ENCODE data around the gene TSHZ1.

TSHZ1 gene

DNA sequence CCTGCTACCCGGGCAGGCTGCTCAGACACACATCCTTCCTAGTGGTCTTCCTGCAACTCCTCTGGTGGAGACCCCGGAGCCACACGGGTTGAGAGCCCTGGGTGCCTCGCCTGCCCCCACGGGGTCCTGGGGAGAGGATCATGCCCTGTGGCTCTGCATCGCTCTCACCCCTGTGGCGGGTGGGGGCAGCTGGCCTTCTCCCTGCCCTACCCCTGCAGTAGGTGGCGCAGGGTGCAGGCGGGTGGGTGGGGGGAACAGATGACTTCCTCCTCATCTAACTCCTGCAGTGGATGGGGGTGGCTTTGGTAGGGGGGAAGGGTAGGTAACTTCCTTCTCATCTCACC, 38.5 kb downstream of the TSHZ1 start:
- no peak for DNase-seq

DNA sequence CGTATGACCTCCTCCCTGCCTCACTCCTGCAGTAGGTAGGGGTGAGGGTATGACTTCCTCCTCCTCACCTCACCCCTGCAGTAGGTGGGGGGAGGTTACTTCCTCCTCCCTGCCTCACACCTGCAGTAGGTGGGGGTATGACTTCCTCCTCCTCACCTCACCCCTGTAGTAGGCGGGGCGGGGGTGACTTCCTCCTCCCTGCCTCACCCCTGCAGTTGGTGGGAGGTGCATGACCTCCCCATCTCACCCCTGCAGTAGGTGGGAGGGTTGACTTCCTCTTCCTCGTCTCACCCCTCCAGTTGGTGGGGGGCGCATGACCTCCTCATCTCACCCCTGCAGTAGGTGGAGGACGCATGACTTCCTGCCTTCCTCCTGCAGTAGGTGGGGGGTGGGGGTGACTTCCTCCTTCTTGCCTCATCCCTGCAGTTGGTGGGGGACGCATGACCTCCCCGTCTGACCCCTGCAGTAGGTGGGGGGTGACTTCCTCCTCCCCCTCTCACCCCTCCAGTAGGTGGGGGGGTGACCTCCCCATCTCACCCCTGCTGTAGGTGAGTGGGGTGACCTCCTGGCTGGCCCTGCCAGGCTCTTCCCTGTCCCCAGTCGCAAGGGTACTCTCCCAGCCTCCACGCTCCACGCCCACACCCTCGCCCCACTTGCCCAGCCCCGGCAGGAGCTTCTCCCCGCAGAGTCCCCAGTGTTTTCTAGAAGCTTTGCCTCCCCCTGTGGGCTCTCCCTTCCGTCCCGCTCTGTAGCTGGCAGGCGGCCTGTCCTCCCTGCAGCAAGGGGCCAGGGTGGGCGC, 39.3 kb downstream of the TSHZ1 start:
- no peak for DNase-seq

DNA sequence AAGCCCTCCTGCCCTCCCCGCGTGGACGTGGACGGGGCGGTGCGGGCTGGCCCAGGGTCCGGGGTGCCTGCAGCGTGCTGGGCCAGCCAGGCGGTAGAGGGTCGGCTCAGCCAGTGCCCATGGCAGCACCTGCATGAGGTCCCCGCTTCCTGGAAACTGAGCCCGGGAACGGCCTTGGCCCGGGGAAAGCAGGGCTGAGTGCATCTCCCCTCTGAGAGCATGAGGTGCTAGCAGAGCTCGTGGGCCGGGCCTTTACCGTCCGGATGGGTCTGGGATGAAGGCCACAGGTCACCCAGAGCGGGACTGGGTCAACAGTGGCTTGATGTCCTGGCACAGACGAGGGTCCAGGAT, 39.8 kb downstream of the TSHZ1 start:
- no peak for DNase-seq

DNA sequence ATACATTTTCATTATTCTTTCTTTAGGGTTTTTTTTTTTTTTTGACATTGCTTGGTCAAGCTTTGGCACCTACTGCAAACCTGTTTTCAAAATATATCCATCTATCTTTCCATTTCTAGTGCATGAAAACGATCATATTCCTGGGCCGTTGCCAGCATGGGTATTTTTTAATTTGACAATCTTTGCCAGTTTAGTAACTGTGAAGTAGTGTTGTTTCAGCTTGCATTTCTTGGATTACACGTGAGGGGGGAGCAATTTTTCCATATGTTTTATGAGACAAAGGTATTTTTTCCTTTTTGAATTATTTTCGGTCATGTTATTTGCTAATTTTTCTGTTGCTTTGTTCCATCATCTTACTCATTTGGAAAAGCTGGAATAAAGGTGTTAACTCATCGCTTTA, 40.9 kb downstream of the TSHZ1 start:
- no peak for DNase-seq

DNA sequence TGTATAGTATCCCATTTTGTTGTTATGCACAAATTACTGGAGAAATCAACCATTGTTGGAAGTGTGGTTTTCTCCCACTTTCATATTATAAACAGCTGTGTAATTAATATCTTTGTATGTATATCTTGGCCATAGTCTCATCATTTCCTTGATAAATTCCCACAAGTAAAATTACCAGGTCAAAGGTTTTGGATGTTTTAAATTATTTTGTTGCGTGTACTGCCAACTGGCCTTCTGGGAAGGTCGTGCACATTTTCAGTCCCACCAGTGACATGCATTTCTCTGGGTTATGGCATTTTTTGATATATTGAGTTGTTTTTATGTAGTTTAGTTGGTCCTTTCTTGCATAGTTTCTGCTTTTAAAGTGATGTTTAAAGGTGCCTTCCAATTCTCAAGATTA, 41.5 kb downstream of the TSHZ1 start:
- no peak for DNase-seq

DNA sequence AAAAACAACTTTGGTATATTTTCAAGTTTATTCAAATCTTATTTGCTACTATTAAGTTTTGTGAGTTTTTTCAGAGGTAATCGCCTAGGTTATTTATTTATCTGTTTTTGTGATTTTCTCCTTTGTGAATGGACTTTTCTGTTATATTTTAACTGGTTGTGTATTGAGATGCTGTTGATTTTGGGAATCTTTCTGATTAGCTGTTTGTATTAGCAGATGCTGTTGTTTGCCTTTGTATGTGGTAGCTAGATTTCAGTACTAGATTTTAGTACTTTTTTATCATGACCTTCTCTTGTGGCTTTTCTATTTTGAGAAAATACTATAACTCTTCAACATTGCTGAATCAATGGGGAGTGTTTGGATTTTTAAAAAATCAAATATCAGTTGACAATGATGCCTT, 42.4 kb downstream of the TSHZ1 start:
- DNase-seq, result no peak

DNA sequence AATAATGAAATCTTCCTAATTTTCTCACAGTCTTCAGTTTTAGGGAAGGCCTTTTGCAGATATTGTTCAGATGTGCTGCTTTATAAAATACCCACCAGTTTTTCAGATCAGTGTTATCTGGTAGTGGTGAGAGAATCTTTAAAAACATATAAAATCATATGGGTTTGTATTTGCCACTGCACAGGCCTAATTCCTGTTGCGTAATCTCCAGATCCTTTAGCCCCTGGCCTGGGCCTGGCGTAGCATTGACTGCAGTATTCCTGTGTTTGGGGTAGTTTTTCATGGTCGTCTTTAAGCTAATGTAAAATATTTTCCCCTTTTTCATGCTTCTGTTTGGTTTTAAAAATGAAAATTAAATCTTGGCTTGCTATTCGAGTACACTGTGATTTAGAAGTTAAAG, 43.2 kb downstream of the TSHZ1 start:
- no peak for DNase-seq

DNA sequence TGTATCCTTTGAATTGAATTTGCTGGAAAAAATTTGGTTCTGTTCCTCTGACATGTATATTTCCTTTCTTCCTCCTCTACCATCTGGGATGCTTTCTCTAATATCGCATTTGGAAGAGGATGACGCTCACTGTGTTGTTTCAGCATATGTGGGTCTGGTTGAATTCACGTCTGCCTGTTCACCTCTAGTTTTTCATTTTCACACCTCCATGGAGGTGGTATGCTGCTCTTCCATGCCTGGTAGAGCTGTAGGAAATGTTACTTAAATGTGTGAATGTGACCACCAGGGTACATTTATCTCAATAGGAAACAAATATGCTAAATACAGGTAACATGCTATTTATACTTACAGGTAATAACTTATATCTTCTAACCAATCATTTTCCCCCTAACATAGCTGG, 44.5 kb downstream of the TSHZ1 start:
- DNase-seq, result no peak

DNA sequence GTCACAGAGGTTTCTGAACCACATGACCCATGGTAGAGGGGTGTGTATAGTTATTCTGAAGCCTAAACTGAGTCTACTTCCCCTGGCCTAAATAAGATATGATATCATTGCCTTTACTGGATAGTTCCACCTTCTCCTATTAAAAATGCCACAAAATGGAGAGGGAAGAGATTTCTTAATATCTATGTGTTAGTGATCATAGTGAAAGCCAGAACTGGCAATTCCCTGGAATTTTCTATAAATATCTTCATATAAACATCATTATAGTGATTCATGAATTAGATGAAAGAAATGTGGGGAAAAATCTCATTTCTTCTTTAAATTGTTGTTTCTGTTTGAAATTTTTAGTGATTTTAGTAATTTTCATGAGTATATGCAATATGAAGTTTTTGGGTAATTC, 45.8 kb downstream of the TSHZ1 start:
- DNase-seq, result no peak

DNA sequence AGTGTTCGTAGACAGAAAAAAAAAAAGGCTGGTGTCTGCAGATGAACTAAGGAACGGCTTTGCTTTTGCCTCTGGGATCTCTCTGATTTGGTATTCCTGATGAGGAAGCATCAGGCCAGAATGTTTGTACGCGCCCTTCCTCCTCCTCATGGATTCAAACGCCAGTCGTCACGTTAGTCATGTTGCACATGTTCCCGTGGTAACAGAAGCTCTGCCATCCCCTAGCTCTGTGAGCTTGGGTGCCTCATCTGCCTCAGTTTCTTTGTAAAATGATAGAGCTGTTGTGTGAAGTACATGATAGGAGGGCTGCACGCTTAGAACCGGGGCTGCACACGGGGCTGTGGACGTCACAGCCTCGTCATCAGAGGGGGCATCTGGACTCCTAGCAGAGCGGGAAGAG, 47.0 kb downstream of the TSHZ1 start:
- DNase-seq, result no peak

DNA sequence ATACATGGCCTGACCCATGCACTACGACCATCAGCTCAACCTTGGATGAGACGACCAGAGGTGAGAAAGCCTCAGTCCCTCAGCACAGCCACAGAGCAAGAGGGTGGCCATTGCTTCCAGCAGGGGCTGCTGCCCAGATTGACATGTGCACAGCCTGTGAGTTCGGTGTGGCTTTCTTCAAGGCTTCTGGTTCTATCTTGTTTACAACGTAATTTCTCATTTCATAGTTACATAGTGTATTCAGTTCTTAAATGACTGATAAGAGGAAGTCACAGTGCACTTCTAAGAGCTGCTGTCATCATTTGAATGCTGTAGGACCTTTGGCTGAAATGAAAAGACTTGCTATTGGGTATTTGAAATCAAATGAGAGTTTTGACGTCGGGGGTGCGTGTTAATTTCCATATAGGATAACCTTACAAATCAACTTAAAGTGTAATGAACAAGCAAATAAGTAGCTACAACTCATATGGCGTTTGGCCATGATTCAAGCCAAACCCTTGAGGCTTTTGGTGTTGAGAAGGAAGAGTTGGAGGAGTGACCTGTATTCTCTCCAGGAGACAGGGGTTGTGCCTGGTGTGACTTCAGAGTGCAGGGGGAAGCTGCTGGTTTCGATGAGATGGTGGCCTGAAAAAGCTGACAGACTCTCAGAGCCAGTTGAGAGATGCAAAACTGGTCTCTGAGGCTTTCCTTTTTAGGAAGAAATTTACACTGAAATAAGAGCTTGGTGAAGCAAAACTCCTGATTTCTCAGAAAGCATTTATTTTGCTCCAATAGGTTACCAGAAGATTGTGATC, 51.0 kb downstream of the TSHZ1 start:
- DNase-seq, result no peak

DNA sequence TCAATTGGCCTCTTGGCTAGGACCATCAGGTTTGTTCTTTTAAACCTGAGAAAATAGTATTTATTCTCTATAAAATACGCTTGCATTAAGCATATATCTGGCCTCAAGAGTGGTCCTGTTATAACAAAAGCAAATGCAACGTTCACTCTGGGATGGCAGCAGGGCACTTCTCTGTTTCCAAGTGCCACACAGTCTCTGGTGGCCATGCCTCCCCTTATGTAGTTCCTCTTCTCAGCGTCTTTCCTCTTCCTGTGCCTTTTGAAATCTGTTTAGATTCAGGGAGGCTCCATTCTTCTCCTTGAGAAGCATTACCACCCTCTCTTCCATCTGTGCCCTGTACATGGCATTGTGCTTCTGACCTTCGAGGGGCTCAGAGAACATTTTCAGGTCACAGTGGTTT, 51.9 kb downstream of the TSHZ1 start:
- DNase-seq, result no peak

DNA sequence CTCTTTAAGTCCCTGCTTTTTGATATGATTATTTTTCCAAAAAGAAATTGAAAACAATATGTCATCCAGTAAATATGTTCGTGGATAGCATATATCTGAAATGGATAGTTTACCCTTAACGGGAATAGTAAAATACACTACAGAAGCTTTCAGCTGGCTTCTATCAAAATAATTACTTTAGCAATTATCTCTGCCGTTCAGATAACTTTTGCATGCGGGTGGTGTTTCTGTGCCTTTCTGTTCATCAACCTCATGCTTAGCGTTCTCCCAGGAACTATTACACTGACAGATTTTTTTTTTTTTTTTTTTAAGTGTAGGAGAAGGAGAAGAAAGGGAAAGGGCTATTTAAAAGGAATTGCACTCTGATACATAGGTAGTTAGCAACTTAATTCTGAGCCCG, 53.6 kb downstream of the TSHZ1 start:
- DNase-seq, result no peak

DNA sequence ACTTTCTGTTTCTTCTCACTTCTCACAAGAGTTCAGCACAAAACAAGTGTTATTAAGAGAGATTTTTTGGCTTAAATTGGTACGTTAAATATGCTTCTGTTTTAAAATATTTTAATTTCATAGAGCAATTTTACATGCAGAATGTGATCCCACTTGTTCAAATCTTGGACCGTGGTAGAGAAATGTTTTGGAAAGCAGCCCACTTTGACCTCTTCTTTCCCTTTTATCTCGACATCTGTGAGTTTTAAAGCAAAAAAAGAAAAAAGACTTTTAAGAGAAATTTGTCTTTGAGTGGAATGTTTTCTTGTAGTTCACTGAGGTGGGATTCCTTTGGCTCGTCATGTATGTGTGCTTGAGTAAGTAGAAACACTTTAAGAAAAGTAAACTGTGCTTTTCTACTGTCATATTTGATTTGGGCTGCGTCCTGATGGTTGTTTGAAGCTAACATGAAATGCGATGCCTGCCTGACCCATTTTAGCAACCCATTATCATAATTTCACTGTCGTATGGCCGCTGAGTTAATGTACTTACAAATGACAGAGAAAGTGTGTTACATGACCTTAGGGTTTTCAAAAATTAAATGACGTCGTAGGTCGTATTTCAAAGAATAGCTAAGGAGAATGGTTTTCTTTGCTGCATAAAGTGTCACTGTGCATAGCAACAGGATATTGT, 54.5 kb downstream of the TSHZ1 start:
- no peak for DNase-seq

DNA sequence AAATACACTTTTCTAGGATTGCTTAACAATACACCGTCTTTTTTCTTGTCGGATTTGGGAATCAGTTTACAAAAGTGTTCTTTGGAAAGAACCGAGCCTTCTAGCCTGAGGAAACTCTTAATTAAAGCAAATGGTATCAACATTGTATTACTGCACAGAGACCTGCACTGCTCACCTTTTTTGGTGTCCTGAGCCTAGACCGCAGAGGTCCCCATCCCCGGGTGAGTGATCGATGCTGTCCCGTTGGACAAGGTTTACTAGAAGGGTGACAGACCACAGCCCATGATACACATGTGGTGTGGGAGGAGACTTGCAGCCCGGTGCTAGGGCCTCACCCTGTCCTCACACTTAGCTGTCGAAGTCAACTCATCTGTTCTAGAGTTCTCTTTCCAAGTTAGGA, 55.3 kb downstream of the TSHZ1 start:
- DNase-seq, result no peak

DNA sequence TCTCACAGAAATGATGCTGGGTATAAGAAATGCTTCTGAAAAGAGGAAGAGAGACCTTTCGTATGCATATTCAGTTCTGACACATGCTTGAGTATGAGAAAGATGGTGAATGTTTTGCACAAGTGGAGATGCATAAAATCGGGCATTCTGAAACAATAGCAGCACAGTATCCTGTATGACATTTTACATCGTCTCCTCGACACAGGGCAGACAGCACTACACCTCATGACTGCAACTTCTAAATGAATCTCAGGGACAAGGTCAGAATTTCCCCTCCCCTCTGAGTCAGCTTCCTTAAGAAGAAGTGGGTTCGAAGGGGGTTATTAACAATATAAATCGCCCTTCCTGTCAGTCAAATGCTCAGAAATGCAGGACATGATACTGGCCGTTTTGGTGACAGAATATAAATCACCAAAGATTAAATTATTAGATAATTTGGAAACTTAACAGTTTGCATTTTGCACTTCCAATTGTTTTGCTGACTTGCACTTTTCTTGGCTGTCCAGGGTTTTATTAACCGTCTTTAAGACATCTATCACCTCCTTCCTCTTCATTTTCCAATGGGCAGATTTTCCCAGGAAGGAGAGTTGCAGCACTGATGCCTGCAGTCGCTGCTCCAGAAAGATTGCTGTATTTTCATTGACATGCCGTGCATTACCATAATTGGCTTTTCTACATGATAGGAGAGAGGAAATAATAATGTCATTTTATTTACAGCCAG, 57.2 kb downstream of the TSHZ1 start:
- no peak for DNase-seq

DNA sequence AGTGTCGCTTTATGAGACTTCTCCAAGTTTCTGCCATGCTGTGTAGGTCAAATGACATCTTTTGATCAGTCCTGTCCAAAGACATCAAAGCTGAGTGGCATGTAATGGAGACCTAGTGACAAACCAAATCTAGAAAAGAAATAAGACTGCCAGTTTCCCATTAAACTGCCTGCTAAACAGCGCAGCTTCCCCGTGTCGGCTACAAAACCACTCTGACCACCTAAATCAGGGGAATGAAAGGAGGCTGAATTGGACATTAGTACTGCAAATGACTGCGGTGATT, 57.7 kb downstream of the TSHZ1 start:
- no peak for DNase-seq

DNA sequence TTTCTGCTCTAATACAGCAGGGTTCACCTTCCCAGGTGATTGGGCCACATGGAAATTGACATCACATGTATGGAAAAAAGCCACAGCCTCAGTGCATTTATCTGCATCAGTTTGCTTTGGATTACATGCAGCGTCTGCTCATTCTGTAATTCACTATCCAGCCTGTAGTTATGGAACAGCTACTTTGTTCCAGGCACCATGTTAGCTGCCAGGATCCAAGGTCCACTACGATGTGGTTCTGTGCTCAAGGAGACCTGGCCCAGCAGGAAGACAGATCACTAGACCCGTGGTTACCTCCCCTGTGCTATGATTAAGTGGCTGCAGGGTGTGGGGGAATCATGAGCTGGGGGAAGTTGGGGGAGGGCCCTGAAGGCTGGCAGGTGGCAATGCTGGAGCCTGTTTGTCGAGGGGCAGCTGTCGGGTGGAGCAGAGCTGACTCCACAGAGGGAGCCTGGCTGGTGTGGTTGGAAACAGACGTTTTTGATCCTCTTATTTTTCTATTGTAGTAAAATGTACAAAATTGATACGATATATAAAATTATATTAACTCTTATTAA, 58.6 kb downstream of the TSHZ1 start:
- no peak for DNase-seq

DNA sequence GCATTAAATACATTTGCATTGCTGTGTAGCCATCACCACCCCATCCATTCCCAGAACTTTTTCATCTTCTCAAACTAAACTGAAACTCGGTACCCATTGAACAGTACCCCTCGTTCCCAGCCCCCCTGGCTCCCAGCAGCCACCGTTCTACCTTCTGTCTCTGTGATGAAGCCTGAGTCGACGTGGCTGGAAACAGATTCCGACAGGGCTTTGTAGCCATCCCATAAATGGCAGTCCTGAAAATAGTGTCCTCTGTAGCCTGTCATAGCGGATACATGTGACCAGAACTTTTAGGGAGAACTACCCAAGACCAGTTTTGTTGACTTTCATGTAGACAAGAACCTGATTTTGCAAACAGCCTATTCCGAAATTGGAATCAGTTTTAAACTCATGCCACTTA, 59.1 kb downstream of the TSHZ1 start:
- DNase-seq, result no peak

DNA sequence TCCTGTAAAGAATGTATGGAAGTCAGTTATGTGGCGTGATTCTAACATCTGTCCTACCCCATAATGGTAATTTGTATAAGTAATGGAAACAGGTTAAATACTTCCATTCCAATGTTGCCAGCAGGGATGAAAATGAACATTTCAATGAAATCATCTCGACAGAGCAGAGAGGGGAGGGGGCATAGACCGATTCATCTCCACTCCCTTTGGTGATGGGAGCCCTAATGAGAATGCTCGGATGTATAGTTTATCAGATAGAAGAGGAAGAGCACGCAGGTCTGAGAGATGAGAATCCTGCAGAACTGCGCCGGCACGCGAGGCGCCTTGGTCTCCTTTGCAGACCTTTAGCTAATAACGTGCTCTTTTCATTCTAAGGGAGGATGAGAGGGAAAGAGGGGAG, 61.4 kb downstream of the TSHZ1 start:
- DNase-seq, result no peak

DNA sequence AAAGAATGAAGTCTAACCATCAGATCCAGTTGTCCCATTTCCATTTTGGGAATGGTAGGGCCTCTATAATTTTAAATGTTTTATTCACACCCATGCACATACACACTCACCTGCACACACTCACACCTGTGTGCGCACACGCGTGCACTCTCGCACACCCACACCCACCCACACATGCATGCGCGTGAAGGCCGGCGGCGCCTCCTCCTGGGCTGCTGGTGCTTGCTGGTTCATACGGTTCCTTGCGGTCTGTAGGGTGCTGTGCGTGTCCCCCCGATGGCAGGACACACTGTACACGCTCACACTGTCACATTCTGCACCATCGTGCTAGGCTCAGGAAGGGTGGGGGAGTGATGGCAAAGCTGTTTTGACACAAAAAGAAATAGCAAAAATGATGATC, 63.2 kb downstream of the TSHZ1 start:
- no peak for DNase-seq

DNA sequence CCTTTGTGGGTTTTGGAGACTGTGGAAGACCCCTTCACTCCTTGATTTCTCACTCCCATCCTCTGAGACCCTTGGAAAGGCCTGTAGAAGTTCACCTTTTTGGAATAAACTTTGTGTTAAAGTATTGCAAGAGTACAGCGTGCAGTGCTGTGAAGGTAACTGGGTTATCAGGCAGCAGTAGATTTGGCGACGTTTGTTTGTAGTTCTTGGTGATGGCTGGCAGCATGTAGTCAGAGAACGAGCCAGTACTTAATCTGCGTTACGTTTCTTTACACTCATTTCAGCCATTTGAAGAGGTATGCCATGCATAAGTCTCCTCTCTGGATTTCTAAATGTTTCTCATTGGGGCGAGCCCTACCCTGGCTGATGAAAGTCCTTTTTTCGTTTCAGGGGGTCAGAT, 64.6 kb downstream of the TSHZ1 start:
- DNase-seq, result no peak

DNA sequence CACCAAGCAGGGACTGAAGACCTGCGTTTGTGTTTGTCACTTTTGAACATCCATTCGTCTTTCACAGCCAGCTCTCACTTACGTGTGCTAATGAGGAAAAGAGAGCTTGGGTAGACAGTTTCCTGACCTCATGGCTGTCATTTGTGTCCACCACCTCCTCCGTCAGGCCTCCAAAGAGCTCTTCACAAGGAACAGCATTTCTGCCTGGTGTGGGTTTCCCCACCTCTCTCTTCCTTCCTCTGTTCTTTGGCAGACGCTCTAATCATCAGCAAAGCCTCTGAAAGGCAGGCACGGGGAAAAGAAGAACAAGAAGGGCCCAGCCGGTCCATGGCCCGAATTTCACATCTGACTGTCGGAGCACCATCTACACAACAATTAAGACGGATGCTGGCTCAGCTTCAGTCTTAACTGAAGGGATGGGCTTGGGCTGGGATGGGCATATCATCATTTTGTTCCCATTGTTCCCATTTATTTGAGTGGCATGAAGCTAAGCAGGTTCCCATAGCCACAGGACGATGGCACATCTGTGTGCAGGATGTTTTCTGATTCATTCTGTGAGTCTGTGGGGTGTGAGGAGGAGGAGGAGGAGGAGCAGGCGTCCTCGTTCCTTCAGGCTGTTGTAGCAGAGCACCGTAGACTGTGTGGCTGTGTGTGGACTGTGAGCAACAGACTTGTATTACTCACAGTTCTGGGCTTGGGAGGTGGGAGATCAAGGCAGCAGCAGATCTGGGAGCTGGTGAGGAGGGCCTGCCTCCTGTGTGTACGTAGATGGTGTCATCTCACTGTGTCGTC, 66.4 kb downstream of the TSHZ1 start:
- DNase-seq, result no peak
